ENCODE data around the gene IL23A.
"Not testable (repeated sequence)": the region's sequence is repeated elsewhere in the genome, so short reads cannot be mapped to it uniquely, and the experiment has no call there.

The IL23A gene

DNA sequence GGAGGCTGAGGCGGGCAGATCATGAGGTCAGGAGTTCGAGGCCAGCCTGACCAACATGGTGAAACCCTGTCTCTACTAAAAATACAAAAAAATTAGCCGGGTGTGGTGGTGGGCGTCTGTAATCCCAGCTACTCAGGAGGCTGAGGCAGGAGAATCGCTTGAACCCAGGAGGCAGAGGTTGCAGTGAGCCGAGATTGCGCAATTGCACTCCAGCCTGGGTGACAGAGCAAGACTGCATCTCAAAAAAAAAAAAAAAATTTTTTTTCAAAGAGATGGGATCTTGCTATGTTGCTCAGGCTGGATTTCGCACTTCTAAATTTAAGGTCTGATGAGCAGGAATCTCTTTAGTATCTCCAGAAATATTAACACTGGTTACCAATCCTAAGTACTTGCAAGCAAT lies 17.1 kb upstream of the IL23A start:
- in situ Hi-C loops (cut with MboI; ENCODE audit: low pct_unique_long_range_greater_than_20kb, low sequenced_read_pairs) = not testable (repeated sequence)

DNA sequence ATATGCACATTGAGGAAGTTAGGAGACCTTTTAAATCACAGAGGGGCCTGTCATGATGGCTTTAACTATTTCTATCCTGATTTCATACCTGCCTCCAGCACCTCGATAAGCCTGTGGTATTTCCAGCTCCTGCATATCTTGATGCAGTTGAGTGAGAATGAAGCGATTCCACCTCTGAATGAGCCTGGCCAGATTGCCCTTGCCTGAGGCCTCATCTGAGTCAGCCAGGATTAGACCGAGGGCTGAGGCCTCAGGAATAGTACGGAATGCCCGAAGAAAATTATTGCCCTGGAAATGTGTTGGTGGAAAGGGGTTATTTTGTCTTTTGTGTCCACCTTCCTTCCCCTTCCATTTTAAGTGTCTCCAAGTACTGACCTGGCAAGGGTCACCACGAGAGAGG lies 14.5 kb upstream of the IL23A start:
- in situ Hi-C loops (cut with MboI; ENCODE audit: low pct_unique_long_range_greater_than_20kb, low sequenced_read_pairs) = no loop called here
- DNase-seq = no peak

More for the DNA sequence above, 17.1 kb upstream of the IL23A start:
- DNase-seq = not testable (repeated sequence)

DNA sequence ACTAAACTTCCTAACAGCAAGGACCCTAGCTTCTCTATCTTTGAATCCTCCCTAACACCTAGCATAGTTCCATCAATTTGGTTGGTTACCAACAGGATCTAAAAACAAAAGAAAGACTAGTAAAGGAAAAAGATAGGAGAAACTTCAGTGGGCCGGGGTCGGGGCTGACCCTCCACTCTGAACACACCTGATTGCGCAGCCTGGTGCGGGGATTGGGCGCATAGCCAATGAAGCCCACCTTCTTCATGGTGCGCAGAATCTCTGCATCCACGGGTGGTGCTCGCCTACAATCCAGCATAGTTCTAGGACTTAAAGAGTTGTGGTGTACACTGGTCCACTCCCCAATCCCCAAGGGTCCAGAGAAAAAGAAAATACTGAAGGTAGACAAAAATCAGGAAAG lies 12.6 kb upstream of the IL23A start:
- in situ Hi-C loops (cut with MboI; ENCODE audit: low pct_unique_long_range_greater_than_20kb, low sequenced_read_pairs) = no loop called here
- DNase-seq = no peak

DNA sequence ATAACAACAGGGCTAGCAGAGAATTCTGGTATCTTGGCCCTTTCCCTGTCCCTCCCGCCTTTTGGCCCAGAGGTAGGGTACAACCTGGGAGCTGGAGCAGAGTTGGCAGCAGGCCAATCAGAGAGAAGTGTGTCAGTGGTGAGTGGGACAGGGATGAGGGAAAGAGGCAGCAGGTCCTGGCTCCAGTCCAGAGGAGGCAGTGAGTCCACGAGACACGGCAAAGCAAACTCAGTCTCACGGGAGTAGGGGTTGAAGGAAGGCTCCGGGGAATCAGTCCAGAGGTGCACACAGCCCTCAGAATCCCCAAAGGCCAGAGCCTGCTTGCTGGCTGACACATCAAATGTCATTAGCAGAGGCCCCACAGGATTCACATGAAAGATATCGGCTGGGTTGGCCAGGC lies 12.2 kb upstream of the IL23A start:
- DNase-seq = no peak
- in situ Hi-C loops (cut with MboI; ENCODE audit: low pct_unique_long_range_greater_than_20kb, low sequenced_read_pairs) = no loop called here

DNA sequence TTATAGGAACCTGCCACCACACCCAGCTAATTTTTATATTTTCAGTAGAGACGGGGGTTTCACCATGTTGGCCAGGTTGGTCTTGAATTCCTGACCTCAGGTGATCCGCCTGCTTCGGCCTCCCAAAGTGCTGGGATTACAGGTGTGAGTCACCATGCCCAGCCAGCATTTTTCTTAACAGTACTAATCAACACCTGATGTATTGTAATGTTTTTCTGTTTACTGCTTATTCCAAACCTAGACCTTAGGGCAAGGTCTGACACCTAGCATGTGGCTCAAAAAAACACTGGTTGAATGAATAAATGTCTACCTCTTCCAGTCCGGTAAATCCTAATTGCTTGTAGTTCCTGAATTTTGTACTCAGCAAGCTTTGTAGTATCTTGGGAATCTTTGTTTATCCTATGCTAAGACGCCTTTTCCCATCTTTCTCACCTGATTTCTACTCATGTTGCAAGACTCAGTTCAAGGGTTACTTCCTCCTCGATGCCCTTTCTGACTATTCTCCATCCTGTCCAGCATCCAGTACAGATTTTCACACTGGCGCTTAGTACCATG lies 7.7 kb upstream of the IL23A start:
- DNase-seq = no peak
- in situ Hi-C loops (cut with MboI; ENCODE audit: low pct_unique_long_range_greater_than_20kb, low sequenced_read_pairs) = no loop called here

DNA sequence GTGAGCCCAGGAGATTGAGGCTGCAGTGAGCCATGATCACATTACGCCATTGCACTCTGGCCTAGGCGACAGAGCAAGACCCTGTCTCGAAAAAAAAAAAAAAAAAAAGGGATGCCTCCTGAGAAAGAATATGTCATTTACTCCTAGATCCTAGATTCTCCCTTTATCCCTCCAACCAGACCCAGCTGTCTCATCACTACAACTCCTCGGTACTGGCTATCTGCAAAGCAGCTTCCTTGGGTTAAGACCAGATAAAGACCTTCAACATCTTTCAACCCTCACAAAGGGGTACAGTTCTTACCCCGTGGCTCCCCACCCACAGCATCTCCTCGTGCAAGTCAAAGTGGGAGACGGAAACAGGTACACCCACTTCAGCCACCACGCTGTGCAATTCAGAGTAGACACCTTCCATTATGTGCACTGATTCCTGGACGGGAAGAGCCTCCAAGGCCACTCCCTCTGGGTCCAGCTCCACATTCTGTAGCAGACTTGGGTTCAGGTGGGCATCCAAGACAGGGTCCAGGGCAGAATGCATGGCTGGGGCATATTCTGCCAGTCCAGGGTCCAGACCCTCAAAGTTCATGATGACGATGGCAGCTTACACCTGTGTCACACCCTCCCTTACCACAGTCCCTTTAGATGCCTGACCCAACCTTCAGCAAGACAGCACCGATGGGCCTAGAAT lies 6.0 kb upstream of the IL23A start:
- DNase-seq = no peak
- in situ Hi-C loops (cut with MboI; ENCODE audit: low pct_unique_long_range_greater_than_20kb, low sequenced_read_pairs) = no loop called here

DNA sequence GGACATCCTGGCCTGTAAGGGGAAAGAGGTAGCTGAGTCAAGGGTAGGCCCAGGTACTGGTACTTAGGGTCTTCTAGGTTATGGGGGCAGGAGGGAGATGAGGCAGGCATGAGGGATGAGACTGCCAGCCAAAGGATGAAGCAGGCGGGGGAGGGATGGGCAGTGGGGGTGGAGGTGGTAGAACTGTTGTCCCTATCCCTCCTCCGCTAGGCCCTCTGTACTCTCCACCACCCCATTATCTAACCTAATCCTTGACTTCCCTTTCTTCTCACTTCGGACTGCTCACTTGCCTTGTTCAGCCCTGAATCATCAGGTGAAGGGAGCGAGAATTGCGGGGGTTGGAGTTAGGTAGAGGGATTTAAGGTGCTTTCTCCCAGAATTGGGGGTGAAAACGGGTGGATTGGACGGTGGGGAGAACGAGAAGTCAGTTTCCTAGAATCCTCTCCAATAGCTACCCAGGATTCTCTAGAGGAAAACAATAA lies 5.4 kb upstream of the IL23A start:
- in situ Hi-C loops (cut with MboI; ENCODE audit: low pct_unique_long_range_greater_than_20kb, low sequenced_read_pairs) = no loop called here
- DNase-seq = no peak

DNA sequence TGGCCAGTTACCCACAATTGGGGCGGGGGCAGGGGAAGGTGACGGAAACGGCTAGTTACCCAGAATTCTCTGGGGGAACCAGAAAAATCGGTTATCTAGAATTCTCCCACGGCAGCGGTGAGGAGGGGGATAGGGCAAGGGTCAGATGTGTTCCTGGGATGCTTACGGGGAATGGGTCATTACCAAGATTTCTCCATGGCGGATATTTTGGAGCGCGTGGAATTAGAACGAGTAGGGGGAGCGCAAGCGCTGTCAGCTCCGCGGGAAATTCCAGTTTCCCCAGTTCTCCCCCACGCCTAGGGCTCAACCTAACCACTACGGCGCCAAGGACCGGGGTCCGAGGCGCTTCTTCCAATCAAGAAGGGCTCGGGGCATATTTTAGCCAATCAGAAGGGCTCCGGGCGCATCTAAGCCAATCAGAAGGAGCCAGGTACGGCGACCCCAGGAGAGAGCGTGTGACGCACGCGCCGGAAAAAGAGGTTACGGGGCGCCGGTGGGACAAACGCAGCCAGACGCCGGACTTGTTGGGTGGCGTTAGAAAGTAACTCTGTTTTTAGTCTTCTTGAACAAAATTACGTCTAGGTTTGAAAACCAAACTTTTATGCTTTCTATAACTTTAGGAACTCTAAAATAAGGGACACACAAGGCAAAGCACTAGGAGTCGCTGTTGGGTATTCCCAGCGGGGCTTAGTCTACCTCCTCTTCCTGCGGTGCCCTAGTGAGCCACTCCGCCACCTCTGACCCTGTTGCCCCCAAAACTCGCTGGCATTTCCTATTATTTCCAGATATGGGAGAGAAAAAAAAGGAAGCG lies 4.8 kb upstream of the IL23A start, which contains the start of gene PAN2:
PAN2 (minus strand) TSS at position 322 of the 811 bp plus-strand sequence. CDS start 906 bp downstream, outside the sequence.
- peak; percentile 98 for DNase-seq
- in situ Hi-C loops (cut with MboI; ENCODE audit: low pct_unique_long_range_greater_than_20kb, low sequenced_read_pairs) = no loop called here

DNA sequence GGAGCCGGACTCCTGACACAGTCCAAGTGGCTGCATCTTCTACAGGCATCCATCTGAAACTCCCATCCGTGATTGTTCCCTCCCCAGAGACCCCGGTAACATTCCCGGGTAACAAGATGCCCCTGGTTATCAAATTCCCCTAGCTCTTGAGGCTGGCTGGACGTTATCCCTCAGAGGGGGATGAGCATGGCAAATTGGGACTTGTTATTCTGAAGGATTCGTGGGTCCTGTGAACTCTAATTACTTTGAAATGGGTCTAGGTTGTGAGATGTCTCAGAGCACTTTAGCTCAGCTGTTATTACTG lies 4.2 kb upstream of the IL23A start:
- no peak for DNase-seq
- in situ Hi-C loops (cut with MboI; ENCODE audit: low pct_unique_long_range_greater_than_20kb, low sequenced_read_pairs) = no loop called here

DNA sequence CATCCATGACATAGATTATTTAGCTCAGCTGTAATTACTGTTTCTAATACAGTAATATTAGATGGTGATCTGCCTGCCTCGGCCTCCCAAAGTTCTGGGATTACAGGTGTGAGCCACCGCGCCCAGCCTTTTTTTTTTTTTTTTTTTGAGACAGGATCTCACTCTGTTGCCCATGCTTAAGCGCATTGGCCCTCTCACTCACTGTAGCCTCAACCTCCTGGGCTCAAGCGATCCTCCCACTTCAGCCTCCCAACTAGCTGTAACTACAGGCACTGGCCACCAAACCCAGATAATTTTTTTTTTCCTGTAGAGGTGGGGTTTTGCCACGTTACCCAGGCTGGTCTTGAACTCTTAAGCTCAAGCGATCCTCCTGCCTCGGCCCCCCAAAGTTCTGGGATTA lies 3.2 kb upstream of the IL23A start:
- DNase-seq; in situ Hi-C loops (cut with MboI; ENCODE audit: low pct_unique_long_range_greater_than_20kb, low sequenced_read_pairs): not testable (repeated sequence)

DNA sequence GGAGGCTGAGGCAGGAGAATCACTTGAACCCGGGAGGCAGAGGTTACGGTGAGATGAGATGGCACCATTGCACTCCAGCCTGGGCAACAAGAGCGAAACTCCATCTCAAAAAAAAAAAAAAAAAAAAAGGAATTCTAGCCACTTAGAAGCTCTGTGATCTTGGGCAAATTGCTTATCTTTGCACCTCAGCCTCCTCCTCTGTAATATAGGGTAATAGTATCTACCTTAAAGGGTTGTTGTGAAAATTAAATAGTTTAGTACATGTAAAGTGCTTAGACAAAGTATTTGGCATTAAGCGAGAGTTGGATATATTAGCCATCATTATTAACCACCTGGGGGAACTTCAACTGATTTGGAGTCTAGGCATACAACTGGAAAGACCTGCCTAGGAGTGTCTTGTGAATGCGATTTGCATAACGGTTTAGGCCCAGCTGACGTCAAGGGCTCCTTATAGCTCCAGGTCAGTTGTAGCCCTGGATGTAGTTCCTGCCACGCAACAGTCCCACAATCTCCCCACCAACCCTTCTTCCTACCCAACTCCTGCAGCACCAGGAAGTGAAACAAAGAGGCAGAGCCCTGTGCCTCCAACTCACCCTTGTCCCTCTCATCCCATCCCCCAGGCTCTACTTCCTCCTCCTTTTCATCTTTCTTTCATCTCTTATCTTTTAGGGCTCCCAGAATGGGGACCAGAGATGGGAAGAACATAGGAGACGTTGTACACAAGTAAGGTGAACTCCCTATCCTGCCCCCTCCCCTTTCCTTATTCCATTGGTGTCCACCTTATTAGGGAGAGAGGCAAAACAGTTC lies 2.1 kb upstream of the IL23A start:
- peak; percentile 27 for DNase-seq

DNA sequence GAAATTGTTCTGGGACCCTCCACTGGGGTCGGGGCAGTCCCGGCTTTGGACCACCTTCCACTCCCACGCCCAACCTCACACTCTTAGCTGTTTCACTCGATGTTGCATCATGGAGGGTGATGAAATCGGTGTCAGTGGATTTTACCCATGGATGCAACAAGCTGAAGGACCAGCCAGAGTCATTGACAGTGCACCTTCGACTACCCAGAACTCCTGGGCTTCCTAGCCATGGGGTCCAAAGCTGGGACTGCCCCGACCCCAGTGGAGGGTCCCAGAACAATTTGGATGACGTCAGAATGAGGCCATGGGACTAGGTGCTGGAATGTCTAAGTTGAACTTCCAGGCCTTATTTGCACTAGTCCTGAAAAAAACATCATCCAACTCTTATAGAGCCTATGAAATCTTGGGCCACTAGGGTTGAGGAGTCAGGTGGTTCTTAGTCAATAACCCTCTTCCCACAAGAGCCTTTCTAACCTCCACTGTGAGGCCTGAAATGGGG lies 882 bp upstream of the IL23A start:
- in situ Hi-C loops (cut with MboI; ENCODE audit: low pct_unique_long_range_greater_than_20kb, low sequenced_read_pairs) = no loop called here
- no peak for DNase-seq

More for the DNA sequence above, 2.1 kb upstream of the IL23A start:
- in situ Hi-C loops (cut with MboI; ENCODE audit: low pct_unique_long_range_greater_than_20kb, low sequenced_read_pairs) = no loop called here

DNA sequence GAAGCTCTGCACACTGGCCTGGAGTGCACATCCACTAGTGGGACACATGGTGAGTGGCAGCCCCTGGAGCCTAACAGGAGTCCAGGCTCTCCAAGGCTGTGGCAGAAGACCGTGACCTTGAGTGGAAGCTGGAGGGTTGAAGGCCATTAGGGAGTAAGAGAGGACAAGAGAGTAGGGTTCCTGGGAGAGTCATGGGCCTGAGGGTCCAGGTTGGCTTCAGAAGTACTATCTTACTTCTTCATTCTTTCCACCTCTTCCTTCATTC lies 406 bp downstream of the IL23A start:
- DNase-seq = no peak
- in situ Hi-C loops (cut with MboI; ENCODE audit: low pct_unique_long_range_greater_than_20kb, low sequenced_read_pairs) = no loop called here

DNA sequence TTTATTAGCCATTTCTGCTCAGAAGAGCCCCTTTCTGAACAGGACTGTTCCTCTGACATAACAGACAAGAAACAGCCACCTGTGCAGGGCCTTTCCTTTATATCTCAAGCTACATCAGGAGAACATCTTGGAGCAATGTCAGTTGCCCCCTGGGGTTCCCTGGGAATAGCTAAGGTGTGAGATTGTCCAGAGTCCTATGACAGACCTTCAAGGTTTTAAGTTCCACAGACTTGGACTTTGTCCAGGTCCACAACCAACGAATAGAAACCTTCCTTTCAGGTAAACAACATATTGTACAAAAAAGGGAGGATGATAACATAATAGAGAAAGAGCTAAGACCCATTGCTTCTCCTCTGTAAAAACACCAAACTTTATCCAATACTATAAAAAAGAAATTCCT lies 2.9 kb downstream of the IL23A start:
- DNase-seq = no peak
- in situ Hi-C loops (cut with MboI; ENCODE audit: low pct_unique_long_range_greater_than_20kb, low sequenced_read_pairs) = no loop called here

DNA sequence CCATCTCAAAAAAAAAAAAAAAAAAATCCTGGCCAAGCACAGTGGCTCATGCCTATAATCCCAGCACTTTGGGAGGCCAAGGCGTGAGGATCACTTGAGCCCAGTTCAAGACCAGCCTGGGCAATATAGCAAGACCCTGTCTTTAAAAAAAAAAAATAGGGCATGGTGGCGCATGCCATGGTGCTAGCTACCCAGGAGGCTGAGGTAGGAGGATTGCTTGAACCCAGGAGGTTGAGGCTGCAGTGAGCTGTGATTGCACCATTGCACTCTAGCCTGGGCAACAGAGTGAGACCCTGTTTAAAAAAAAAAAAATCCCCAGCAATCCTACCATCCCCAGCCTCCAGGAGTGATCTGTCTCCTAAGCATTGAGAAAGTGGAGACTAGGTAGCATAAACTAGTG lies 3.6 kb downstream of the IL23A start:
- DNase-seq; in situ Hi-C loops (cut with MboI; ENCODE audit: low pct_unique_long_range_greater_than_20kb, low sequenced_read_pairs): not testable (repeated sequence)

DNA sequence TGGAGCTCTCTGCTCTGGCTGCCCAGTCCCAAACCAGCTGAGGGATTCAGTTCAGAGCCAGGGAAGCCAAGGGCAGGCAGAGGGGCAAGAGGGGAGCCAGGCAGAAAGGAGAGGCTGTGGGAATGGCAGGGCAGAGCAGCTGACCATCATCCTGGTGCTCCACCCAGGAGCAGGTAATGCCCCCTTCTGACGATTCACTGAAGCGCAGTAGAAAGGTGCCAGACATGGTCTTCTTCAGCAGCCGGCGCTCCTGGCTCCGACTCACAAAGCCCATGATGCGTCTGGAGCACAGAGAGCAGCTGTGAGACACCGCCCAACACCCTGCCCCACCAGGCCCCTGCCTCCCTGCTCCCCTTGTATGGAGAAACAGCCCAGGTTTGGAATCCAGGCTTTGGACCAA lies 8.0 kb downstream of the IL23A start:
- no peak for DNase-seq
- in situ Hi-C loops (cut with MboI; ENCODE audit: low pct_unique_long_range_greater_than_20kb, low sequenced_read_pairs) = no loop called here

DNA sequence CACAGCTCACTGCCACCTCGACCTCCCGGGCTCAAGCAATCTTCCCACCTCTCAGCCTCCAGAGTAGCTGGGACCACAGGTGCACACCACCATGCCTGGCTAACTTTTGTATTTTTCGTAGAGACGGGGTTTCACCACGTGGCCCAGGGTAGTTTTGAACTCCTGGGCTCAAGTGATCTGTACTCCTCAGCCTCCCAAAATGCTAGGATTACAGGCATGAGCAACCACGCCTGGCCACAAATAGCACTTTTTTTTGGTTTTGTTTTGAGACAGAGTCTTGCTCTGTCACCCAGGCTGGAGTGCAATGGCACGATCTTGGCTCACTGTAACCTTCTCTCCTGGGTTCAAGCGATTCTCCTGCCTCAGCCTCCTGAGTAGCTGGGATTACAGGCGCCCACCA lies 8.6 kb downstream of the IL23A start:
- in situ Hi-C loops (cut with MboI; ENCODE audit: low pct_unique_long_range_greater_than_20kb, low sequenced_read_pairs); DNase-seq: not testable (repeated sequence)

DNA sequence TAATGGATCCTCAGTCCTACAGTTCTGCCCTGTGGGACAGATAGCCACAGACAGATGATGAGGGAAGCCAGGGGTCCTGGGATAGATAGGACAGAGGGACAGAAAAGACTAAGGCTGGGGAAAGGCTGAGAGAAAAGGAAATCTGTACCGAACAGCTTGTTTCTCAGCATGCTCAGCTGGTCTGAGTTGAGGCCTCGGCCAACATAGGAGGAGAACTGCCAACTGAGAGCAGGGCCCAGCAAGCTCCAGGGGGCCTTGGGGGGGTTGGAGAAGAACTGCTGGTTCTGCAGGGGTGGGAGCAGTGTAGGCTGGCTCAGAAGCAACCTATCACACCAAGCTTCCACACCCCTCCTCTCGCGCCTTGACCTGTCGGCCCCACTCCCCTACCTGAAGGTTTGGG lies 10.1 kb downstream of the IL23A start:
- no peak for DNase-seq
- in situ Hi-C loops (cut with MboI; ENCODE audit: low pct_unique_long_range_greater_than_20kb, low sequenced_read_pairs) = no loop called here

DNA sequence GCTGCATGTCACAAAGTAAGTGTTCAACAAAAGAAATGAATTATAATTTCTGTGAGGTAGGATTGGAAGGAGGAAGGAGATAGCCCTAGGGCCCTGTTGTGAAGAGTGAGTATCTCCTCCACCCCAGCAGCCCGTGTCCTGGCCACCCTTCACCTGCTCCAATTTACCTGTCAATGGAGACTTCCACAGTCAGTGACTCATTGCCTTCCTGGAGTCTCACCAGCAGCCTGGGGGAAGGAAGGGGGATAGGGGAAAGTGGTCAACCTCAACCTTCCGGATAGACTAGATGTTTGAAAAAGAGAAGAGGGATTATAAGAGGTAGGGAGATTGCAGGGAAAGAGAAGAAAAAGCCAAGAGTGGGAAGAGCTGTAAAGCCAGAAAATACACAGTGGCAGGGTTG lies 12.0 kb downstream of the IL23A start:
- in situ Hi-C loops (cut with MboI; ENCODE audit: low pct_unique_long_range_greater_than_20kb, low sequenced_read_pairs) = no loop called here

DNA sequence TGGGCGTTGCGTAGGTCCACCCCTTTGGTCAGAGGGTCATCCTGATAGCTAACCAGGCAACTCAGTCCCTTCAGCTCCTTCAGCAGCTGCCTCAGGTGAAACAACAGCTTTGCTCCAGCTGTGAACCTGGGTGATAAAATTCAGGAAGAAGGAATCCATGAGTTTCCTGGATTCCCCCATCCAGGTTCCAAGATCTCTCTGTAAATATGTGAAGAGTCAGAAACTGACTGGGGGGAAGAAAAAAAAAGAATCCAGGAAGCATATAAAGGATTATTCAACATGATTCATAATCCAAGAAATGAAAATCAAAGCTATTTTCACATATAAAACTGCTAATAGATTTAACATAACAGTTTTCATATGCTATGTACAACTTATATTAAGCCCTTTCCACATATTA lies 12.6 kb downstream of the IL23A start:
- DNase-seq = no peak
- in situ Hi-C loops (cut with MboI; ENCODE audit: low pct_unique_long_range_greater_than_20kb, low sequenced_read_pairs) = no loop called here

More for the DNA sequence above, 12.0 kb downstream of the IL23A start:
- DNase-seq = no peak
